ACC112 (cell line): ENCODE results near the gene EBF3.

ENCODE experiments used
- H2AFZ ChIP-seq: fragments of 200-600 bp; sonication (generic); one replicate; pipeline ENCODE4 v1.6.0; 2017; ENCODE audit warnings: antibody characterized with exemption, low read length; ENCODE audit not compliant: unreplicated experiment
- H3K27ac ChIP-seq: fragments of 200-600 bp; sonication (generic); 2 replicates; pipeline ENCODE4 v1.5.1; 2014; ENCODE audit warnings: low read depth, mild to moderate bottlenecking, antibody characterized with exemption, low read length, moderate library complexity
- H3K27me3 ChIP-seq: fragments of 200-600 bp; sonication (generic); 2 replicates; pipeline ENCODE4 v1.6.1; 2014; ENCODE audit warnings: mild to moderate bottlenecking, antibody characterized with exemption, low read length, moderate library complexity, mixed read lengths; ENCODE audit not compliant: insufficient read depth
- H3K36me3 ChIP-seq: fragments of 200-600 bp; sonication (generic); 2 replicates; pipeline ENCODE4 v1.6.1; 2016; ENCODE audit warnings: mild to moderate bottlenecking, antibody characterized with exemption, low read length, moderate library complexity, mixed read lengths; ENCODE audit not compliant: insufficient read depth
- H3K4me1 ChIP-seq: fragments of 200-600 bp; sonication (generic); one replicate; pipeline ENCODE4 v1.6.1; 2016; ENCODE audit warnings: low read length, mixed read lengths; ENCODE audit not compliant: insufficient read depth, unreplicated experiment, control insufficient read depth
- H3K4me3 ChIP-seq: fragments of 200-600 bp; sonication (generic); 2 replicates; pipeline ENCODE4 v1.5.1; 2014; ENCODE audit warnings: mild to moderate bottlenecking, low read depth, low read length
- H3K79me2 ChIP-seq: fragments of 200-600 bp; sonication (generic); one replicate; pipeline ENCODE4 v1.6.0; 2016; ENCODE audit warnings: low read length; ENCODE audit not compliant: control insufficient read depth, unreplicated experiment, insufficient read depth

The EBF3 gene

DNA sequence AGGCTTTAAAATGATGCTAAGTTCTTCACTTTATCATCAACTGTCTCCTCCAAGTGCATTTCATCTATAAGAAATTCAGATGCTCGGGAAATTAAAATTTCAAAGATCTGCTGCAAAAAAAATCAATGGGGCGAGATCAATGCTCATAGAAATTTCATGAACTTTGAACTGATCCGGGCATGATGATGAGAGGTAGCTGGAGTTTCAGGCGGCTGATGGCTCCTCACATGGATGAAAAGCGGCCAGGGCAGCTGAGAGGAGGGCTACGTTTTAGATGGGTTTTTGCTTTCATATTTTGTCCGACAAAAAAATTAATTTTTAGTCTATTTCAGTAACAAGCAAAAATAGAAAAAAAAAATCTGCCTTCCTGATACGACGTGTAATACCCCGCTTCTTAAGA is 109.9 kb downstream of the EBF3 start:
- H3K4me1 ChIP-seq: no peaks in the 10 kb centered on the region
- no peaks in the 10 kb centered on the region for H3K79me2 ChIP-seq
- H3K36me3 ChIP-seq: no peaks in the 10 kb centered on the region
- H3K27ac ChIP-seq: no peak overlapping the region
- H2AFZ ChIP-seq: no peak overlapping the region
- no peak overlapping the region for H3K4me3 ChIP-seq
- no peaks in the 10 kb centered on the region for H3K27me3 ChIP-seq

DNA sequence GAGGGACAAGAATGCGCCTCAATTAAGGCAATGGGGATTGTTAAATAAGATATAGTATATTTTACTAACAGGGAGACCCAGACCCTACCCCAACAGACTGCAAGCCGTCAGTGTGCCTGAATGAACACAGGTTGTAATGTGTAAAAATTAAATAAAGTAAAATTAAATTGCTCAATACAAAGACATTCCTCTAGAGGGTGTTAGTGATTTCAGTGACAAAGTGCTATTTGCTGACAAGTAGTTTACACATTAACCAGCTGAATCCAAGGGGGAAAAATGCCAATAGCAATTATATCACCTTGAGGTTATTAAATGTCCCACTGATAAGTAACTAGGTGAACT is 110.5 kb downstream of the EBF3 start:
- Histone ChIP-seq H2AFZ (no peak overlapping the region), H3K27ac (no peak overlapping the region), H3K27me3 (no peaks in the 10 kb centered on the region), H3K36me3 (no peaks in the 10 kb centered on the region), H3K4me1 (no peaks in the 10 kb centered on the region), H3K4me3 (no peak overlapping the region), H3K79me2 (no peaks in the 10 kb centered on the region)

DNA sequence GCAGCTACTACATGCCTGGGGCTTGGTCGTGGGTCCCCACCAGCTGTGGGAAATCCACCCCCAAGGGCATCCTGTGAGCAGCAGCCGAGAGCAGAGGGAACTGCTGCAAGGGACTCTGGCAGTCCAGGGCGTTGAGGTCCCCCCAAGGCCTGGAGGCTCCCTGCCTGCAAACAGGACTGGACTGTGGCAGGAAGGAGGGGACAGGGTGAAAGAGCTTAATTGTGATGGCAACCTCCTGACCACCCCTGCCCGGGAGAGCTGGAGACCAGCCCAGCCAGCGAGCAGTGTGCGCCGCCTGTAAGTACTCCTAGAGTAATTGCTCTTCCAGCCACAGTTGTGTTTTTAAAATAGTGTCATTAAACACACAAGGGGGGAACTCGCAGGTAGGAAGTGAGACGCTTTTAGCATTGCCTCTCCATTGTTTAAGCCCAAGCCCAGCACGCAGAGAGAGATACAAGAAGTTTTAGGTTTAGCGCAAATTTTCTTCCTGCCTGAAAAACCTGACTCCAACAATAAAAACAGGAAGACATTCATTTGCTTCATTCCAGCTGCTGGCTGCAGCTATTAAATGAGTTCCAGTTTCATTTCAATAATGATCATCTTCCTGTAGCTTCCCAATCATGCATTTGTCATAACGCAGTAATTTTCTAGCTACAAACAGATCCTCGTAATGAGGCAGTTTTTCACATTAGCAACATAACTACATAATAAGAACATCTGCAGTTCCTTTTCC is 111.1 kb downstream of the EBF3 start:
- H3K27ac ChIP-seq: no peak overlapping the region
- no peak overlapping the region for H2AFZ ChIP-seq
- H3K4me1 ChIP-seq: no peaks in the 10 kb centered on the region

DNA sequence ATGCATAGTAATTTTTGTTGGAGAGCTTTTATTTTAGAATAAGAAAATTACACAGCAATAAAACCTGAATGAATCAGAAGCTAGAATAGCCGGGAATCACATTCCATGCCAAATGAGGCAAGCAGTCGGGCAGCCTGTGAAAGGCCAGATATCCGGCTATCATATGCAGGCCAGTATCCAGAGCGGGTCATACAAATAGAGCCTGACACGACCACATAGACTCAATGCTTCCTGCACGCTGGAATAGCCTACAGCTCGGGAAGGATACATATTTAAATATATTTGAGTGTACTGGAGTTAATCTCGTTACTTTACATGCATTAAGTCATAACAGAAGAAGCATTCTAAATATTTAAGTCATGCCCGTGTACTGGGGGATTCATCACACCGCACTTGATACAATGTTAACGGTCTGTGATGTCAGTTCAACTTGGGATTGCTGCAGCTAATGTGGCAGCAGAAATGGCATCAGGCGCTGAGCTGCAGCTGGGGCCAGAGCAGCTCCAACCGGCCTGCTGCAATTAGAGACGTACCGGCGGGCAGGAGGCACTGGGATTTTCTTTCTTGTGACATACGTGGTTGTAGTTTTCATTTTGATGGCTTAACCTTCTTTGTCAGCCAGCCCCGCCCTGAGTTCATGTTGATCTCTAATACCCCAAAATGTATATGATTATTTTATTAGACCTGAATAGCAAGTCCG is 112.0 kb downstream of the EBF3 start:
- H3K27me3 ChIP-seq: no peaks in the 10 kb centered on the region
- H3K79me2 ChIP-seq: no peaks in the 10 kb centered on the region
- H2AFZ ChIP-seq: no peak overlapping the region

More for the DNA sequence above, 111.1 kb downstream of the EBF3 start:
- no peaks in the 10 kb centered on the region for H3K36me3 ChIP-seq
- H3K4me3 ChIP-seq: no peak overlapping the region
- no peaks in the 10 kb centered on the region for H3K79me2 ChIP-seq
- H3K27me3 ChIP-seq: no peaks in the 10 kb centered on the region

DNA sequence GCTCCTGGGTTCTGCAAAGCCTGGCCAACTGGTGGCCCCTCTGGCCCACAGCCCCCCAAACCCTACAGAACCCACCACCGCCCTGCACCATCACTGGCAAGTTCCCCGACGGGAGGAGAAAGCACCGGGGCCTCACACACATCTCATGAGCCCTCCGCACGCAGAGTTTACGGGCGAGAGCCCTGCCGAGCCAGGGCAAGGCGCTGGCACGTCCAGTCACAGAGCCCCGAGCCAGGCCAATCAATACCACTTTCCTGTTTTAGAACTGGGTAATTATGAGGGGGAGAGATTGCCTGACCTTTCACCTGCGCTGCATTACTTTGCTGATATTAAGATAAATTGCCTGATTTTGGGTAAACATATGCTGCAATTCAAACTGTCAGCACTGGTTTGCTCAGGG is 113.3 kb downstream of the EBF3 start:
- no peak overlapping the region for H2AFZ ChIP-seq
- no peaks in the 10 kb centered on the region for H3K27me3 ChIP-seq
- no peaks in the 10 kb centered on the region for H3K4me1 ChIP-seq
- no peaks in the 10 kb centered on the region for H3K36me3 ChIP-seq
- no peak overlapping the region for H3K4me3 ChIP-seq
- H3K79me2 ChIP-seq: no peaks in the 10 kb centered on the region
- no peak overlapping the region for H3K27ac ChIP-seq

More for the DNA sequence above, 112.0 kb downstream of the EBF3 start:
- Histone ChIP-seq H3K4me3 (no peak overlapping the region), H3K4me1 (no peaks in the 10 kb centered on the region), H3K27ac (no peak overlapping the region), H3K36me3 (no peaks in the 10 kb centered on the region)

DNA sequence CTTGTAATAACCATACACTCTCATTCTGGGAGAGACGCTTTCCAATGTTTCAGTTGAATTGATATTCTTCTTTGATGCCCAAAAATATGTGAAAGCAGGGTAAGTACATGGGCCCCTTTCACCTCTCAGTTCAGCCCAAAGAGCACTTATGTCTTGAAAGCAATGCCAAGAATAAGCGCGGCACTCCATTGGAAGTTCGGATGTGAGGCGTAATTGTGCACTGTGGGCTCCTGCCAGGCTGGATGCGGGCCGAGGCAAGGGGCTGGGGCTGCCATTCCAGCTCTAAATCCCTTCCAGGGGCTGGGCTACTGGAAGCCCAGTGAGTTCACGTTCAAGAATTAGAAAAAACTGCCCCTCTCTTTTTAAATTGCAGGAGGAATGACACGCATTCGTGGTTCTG is 113.8 kb downstream of the EBF3 start:
- H2AFZ ChIP-seq: no peak overlapping the region
- no peak overlapping the region for H3K4me3 ChIP-seq
- H3K79me2 ChIP-seq: no peaks in the 10 kb centered on the region
- H3K27me3 ChIP-seq: no peaks in the 10 kb centered on the region
- no peak overlapping the region for H3K27ac ChIP-seq
- no peaks in the 10 kb centered on the region for H3K36me3 ChIP-seq
- H3K4me1 ChIP-seq: no peaks in the 10 kb centered on the region

DNA sequence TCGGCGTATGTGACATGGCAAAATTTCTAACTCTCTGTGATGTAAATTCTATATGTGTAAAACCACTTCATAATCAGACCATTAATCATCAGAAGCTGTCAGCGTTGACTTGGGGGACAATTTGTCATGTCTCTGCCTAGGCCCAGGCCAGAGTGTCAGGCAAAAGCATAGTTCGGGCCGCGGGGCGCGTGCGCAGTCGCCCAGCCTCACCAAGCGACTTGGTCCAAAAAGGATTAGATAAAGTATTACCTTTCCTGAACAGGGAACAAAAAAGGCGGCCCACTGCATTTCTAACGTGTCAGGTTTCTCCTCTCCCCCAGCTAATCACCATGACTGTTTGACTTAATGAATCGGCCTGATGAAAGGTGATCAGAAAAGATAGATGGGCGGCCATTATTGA is 114.2 kb downstream of the EBF3 start:
- Histone ChIP-seq H2AFZ (no peak overlapping the region), H3K4me1 (no peaks in the 10 kb centered on the region), H3K36me3 (no peaks in the 10 kb centered on the region), H3K27ac (no peak overlapping the region), H3K79me2 (no peaks in the 10 kb centered on the region), H3K4me3 (no peak overlapping the region), H3K27me3 (no peaks in the 10 kb centered on the region)

DNA sequence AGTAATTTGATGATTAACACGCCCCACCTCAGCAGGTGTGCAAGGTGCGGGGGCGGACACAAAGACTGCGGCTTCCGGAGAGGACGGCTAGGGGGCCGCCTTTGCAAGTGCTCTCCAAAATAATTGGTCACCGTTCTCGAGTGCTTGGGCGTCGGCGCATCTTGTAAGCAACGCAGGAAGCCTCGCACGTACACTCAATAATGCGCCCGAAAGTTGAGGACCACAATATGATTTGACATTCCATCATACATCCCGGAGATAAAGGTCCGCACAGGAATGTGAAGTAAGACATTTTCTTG is 114.7 kb downstream of the EBF3 start:
- no peaks in the 10 kb centered on the region for H3K79me2 ChIP-seq
- H3K36me3 ChIP-seq: no peaks in the 10 kb centered on the region
- H3K4me1 ChIP-seq: no peaks in the 10 kb centered on the region
- H3K4me3 ChIP-seq: no peak overlapping the region
- H3K27me3 ChIP-seq: no peaks in the 10 kb centered on the region
- H3K27ac ChIP-seq: no peak overlapping the region
- H2AFZ ChIP-seq: no peak overlapping the region

DNA sequence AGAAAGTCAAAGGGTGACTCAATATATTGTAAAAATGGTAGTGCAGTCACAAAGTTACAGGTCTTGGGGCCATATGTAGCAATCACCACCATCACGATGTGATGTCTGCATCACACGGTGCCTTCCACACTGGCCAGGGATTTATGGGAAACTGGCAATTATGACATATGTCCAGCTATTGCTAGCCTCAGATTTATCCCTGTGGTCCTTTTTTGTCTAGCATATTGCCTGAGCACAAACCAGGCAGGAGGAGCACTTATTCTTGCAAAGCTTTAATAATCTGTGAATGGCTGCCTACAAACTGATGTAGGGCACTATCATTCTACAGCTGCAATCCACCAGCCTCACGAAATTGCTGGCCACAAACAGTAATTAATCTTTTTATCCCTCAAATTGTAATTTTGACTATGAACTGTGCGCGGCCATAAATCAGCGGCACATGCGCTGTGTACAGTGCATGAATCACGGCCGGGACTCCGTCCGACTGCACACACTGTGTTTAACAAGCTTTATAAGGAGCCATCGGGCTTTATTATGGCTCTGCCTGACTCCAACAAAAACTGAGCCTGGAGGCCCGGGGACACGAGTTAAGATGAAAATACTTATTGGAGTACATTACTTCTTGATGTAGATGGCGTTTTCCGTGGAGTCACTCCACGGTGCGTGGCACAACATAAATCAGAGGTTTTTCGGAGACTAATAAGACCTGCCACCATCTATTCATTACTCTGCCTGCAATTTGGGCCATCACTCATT is 115.2 kb downstream of the EBF3 start:
- Histone ChIP-seq H3K4me3 (no peak overlapping the region), H3K79me2 (no peaks in the 10 kb centered on the region), H3K27ac (no peak overlapping the region), H3K36me3 (no peaks in the 10 kb centered on the region), H3K27me3 (no peaks in the 10 kb centered on the region), H3K4me1 (no peaks in the 10 kb centered on the region), H2AFZ (no peak overlapping the region)

DNA sequence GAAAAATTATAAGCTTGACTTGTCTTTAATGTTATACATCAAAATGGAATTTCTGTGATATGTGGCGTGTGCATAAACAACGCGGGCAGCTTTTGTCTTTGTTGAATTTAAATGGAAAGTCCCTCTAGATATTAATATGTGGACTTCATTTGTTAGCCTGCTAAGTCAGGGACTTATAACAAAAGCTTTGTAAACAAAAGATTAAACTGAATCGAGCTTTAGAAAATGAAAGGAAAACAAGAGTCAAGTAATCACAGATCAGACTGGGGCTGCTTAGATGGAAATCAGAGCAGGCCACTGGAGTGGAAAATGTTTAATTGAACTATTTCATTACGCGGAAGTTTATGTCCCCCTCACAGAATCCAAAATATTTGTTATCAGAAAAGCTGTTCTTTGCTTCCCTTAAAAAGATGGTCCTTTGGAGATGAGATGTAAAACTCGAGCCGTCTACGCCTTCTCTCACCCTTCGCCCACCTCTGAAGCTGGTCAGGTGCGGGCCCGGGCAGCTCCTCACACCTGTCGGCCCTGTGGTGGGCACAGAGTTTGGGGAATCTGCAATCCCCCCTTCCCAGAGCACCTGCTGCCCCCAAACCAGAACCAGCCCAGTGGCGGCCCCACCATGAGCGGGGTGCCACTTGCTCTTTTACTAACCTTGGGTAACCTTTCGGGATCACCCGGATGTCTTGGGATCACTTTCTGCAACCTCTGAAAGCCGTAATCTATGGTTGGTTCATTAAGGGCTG is 116.2 kb downstream of the EBF3 start:
- H3K4me1 ChIP-seq: no peaks in the 10 kb centered on the region
- no peaks in the 10 kb centered on the region for H3K79me2 ChIP-seq
- H3K27me3 ChIP-seq: no peaks in the 10 kb centered on the region
- H3K4me3 ChIP-seq: no peak overlapping the region
- H2AFZ ChIP-seq: no peak overlapping the region
- no peak overlapping the region for H3K27ac ChIP-seq
- no peaks in the 10 kb centered on the region for H3K36me3 ChIP-seq
